Spleen (tissue), 11 donors: ENCODE measurements around the gene SRPX. TPM values are rescaled to one million over a fixed set of nuclear protein-coding genes. Genes with fewer than 3 reads are reported as not detected.

Experiments used
- DNase-seq: peaks from one replicate; pipeline ENCODE4 v3.0.0-alpha.2; 2020
- H3K27ac ChIP-seq, 8 donors: fragments of 200-600 bp; sonication (generic) in 7 of 8; 1 replicate in 4 of 8; 2 replicates in 4 of 8; pipeline versions ENCODE4 v1.5.0 to v1.8.0; 2016 to 2021; ENCODE audit warnings: inconsistent platforms in 4 of 8, mild to moderate bottlenecking in 4 of 8, moderate library complexity in 1 of 8
- H3K27me3 ChIP-seq, 7 donors: fragments of 200-600 bp; sonication (generic) in 6 of 7; replicated peaks in 1 of 7; 1 replicate in 4 of 7; 2 replicates in 3 of 7; pipeline versions ENCODE4 v1.5.0 to v1.8.0; 2016 to 2021; ENCODE audit warnings: inconsistent platforms in 3 of 7, mild to moderate bottlenecking in 1 of 7
- H3K36me3 ChIP-seq, 6 donors: fragments of 200-600 bp; sonication (generic) in 5 of 6; 1 replicate in 4 of 6; 2 replicates in 2 of 6; pipeline versions ENCODE4 v1.5.0 to v1.8.0; 2016 to 2021; ENCODE audit warnings: inconsistent platforms in 2 of 6
- H3K4me1 ChIP-seq, 6 donors: fragments of 200-600 bp; sonication (generic) in 5 of 6; 1 replicate in 3 of 6; 2 replicates in 3 of 6; pipeline versions ENCODE4 v1.5.0 to v1.8.0; 2016 to 2021; ENCODE audit warnings: inconsistent platforms in 3 of 6
- H3K4me3 ChIP-seq, 8 donors: fragments of 200-600 bp; sonication (generic) in 7 of 8; 1 replicate in 4 of 8; 2 replicates in 4 of 8; pipeline versions ENCODE4 v1.5.0 to v1.8.0; 2016 to 2021; ENCODE audit warnings: inconsistent platforms in 4 of 8, mild to moderate bottlenecking in 4 of 8, moderate library complexity in 2 of 8
- H3K9me3 ChIP-seq, 8 donors: fragments of 200-600 bp; sonication (generic) in 7 of 8; 1 replicate in 4 of 8; 2 replicates in 4 of 8; pipeline versions ENCODE4 v1.5.0 to v1.8.0; 2016 to 2021; ENCODE audit warnings: inconsistent platforms in 4 of 8
- CTCF ChIP-seq, 11 experiments: fragments of 200-600 bp in 7 of 11; fragments of 450-650 bp in 4 of 11; sonication (generic) in 4 of 11; IDR thresholded peaks in 8 of 11; conservative IDR thresholded peaks in 3 of 11; 1 replicate in 7 of 11; 2 replicates in 4 of 11; pipeline versions ENCODE4 v1.4.0 to v1.8.0; 2016 to 2021; ENCODE audit warnings: antibody characterized with exemption in 11 of 11, inconsistent platforms in 4 of 11, mild to moderate bottlenecking in 1 of 11
- POLR2A ChIP-seq, 3 donors: fragments of 450-650 bp; IDR thresholded peaks; one replicate each; pipeline ENCODE4 v1.5.1; 2017; ENCODE audit warnings: antibody characterized with exemption in 3 of 3, mild to moderate bottlenecking in 1 of 3
- POLR2AphosphoS5 ChIP-seq, 3 donors: sonication (generic); formaldehyde crosslinking; IDR thresholded peaks; one replicate each; pipeline ENCODE4 v1.5.1; 2017; ENCODE audit warnings: antibody characterized with exemption in 3 of 3
- WGBS, 5 donors: extraction: QIAGEN DNeasy Blood & Tissue Kit in 3 of 5; methylation state at CpG; one replicate each; pipeline versions ENCODE4 v1.1.5 to v1.1.7; 2013 to 2018; 5-methylcytosine and 5-hydroxymethylcytosine counted together
- intact Hi-C: fragments of 100-400 bp; cut with DNase I; formaldehyde crosslinking; loops from one replicate; pipeline ENCODE4 v1.15.0; 2023; ENCODE audit warnings: low total_unique reads
- polyA plus RNA-seq, 3 donors: library from polyadenylated mRNA; stranded (reverse); fragments of 200-250 nt; gene quantifications; one replicate each; pipeline ENCODE4 v1.2.1, GENCODE V29; 2013
- total RNA-seq, 7 donors: library from RNA; depleted of rRNA in 3 of 7; stranded (reverse); fragments of >200 nt in 3 of 7; fragmentation: NEBNext Ultra II Directional in 4 of 7; extraction: Animal tissue kit (Norgen Biotek cat#: 25700) in 4 of 7; gene quantifications; one replicate each; pipeline versions ENCODE4 v1.1.0 to v1.2.1, GENCODE V29; 2016 to 2021
- donor health status: healthy with polysubstance abuse.
- donor health status: DM: no; HTN: no; CAD: no; lungs with moderate emphysema.
- donor health status: DM: no; HTN: no; CAD: no.
- donor health status: Bipolar disorder and iron deficiency.
- donor health status: healthy.
- donor health status: DM: no; HTN: no; CAD: no.
- donor health status: DM: yes; HTN: yes; CAD: no.

SRPX gene
- total and polyA plus RNA-seq, 10 donors, result 0.50 to 10.3 (median 1.9) TPM

DNA sequence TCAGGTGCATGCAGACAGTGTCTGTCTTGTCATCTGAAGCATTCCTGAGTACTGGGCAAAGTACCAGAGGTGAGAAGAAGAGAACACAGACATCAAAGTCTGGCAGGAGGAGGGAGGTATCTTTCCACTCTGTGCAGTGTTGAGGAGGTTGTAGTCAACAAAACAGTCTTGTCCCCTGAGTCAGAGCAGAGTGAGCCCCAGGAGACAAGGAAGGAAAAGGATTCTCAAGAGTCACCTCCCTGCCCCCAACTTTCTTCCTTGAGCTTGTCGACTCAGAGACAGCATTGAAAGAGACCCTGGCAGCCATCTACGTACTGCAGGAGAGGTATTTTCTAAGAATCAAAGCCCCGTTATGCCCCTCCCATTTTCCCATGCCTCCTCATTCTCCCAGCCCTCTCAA, 4.4 kb upstream of the SRPX start:
- intact Hi-C loops, result no loop called here

DNA sequence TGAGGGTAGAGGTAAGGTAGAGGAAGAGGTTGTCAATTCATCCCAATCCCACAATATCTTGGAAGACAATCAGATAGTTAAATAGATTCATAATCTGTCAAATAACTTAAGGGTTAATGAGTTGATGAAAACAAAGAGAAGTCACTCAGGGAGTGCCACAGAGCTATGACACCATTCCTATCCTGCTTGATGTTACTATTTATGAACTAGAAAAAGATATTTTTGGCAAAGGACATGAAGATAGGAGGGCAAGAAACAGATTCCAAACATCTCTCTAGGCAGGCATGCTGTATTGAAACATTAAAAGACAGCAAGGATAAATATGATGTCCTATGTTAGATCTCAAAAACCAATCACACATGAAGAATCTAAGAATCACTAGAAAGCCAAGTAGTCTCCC, 3.5 kb upstream of the SRPX start:
- H3K4me1 ChIP-seq, result peaks cover 0 to 15% (median 6%) of the 10 kb centered on the region in 6 donors
- no peak overlapping the region for H3K4me3 ChIP-seq
- no peaks in the 10 kb centered on the region for H3K9me3 ChIP-seq
- peaks cover 0 to 59% (median 18%) of the 10 kb centered on the region in 7 donors for H3K27me3 ChIP-seq
- no peaks in the 10 kb centered on the region for H3K36me3 ChIP-seq
- no peak overlapping the region for H3K27ac ChIP-seq
- no peak for DNase-seq
- TF ChIP-seq CTCF (IDR thresholded peaks at IDR 0.05 in 8 of 11, conservative IDR thresholded peaks at IDR 0.05 in 3 of 11) (no peak), POLR2AphosphoS5 (IDR thresholded peaks at IDR 0.05) (no peak), POLR2A (IDR thresholded peaks at IDR 0.05) (no peak)
- intact Hi-C loops, result no loop called here

More for the DNA sequence above, 4.4 kb upstream of the SRPX start:
- WGBS, 5 donors, result 33 to 53% (median 42%) methylated on average over 3 of the region's 3 CpGs
- Histone ChIP-seq H3K4me1 (peaks cover 0 to 11% (median 2%) of the 10 kb centered on the region in 6 donors), H3K4me3 (no peak overlapping the region), H3K36me3 (no peaks in the 10 kb centered on the region), H3K9me3 (no peaks in the 10 kb centered on the region), H3K27me3 (peaks cover 0 to 50% (median 12%) of the 10 kb centered on the region in 7 donors), H3K27ac (no peak overlapping the region)
- TF ChIP-seq POLR2A (IDR thresholded peaks at IDR 0.05), result no peak
- TF ChIP-seq POLR2AphosphoS5 (IDR thresholded peaks at IDR 0.05), result no peak
- TF ChIP-seq CTCF (IDR thresholded peaks at IDR 0.05 in 8 of 11, conservative IDR thresholded peaks at IDR 0.05 in 3 of 11), result no peak
- no peak for DNase-seq

- H3K9me3 ChIP-seq, result no peaks in the 10 kb centered on the region
- peaks cover 0 to 15% (median 6%) of the 10 kb centered on the region in 6 donors for H3K4me1 ChIP-seq
- H3K27ac ChIP-seq, result no peak overlapping the region
- H3K36me3 ChIP-seq, result no peaks in the 10 kb centered on the region
- 58 to 77% (median 68%) methylated on average over 10 of the region's 10 CpGs for WGBS, 5 donors
- peaks cover 0 to 82% (median 22%) of the 10 kb centered on the region in 7 donors for H3K27me3 ChIP-seq
- intact Hi-C loops, result no loop called here
- TF ChIP-seq CTCF (IDR thresholded peaks at IDR 0.05 in 8 of 11, conservative IDR thresholded peaks at IDR 0.05 in 3 of 11) (no peak), POLR2AphosphoS5 (IDR thresholded peaks at IDR 0.05) (no peak), POLR2A (IDR thresholded peaks at IDR 0.05) (no peak)
- no peak for DNase-seq
- no peak overlapping the region for H3K4me3 ChIP-seq
Observed at GRCh38 chrX:38221391-38221929, 789 bp upstream of the SRPX start.

GRCh38 chrX:38220024-38220414, 652 bp downstream of the SRPX start:
- intact Hi-C loops, result no loop called here

More at GRCh38 chrX:38220024-38220414, 652 bp downstream of the SRPX start:
- no peak for DNase-seq
- 2 to 42% (median 11%) methylated on average over 4 to 14 of the region's 14 CpGs for WGBS, 5 donors
- Histone ChIP-seq H3K9me3 (no peaks in the 10 kb centered on the region), H3K4me1 (peaks cover 0 to 15% (median 6%) of the 10 kb centered on the region in 6 donors), H3K4me3 (peak overlapping the region in 6 of 8 donors; percentile 17 to 59 (median 26)), H3K27me3 (peaks cover 0 to 77% (median 26%) of the 10 kb centered on the region in 7 donors), H3K27ac (no peak overlapping the region), H3K36me3 (no peaks in the 10 kb centered on the region)
- no peak for TF ChIP-seq POLR2A (IDR thresholded peaks at IDR 0.05)
- TF ChIP-seq CTCF (IDR thresholded peaks at IDR 0.05 in 8 of 11, conservative IDR thresholded peaks at IDR 0.05 in 3 of 11), result no peak
